SKM-1 (cell line): ENCODE measurements around the gene MITF.
"Not testable (repeated sequence)": the region's sequence is repeated elsewhere in the genome, so short reads cannot be mapped to it uniquely, and the experiment has no call there.

Experiments used
- DNase-seq: peaks from one replicate; lab custom pipeline; 2025; ENCODE audit not compliant: unreplicated experiment; lab: John Stamatoyannopoulos, UW

The MITF gene

DNA sequence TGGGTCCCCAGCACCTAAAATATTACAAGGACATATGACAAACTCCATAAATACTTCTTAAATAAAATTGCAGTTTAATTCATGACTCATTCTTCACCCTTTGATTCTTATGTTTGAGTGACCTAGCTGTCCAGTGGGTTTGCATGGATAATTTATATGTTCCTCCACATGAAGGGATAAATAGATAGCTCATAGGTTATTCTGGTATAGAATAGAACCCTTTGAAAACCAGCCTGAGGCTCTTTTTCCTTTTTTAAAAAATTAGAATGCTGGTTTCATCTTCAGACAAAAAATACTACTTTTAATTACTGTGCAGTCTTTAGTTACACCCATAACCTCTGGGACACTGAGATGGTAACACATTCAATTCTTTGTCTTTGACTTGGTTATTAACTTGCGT lies 163.1 kb downstream of the MITF start:
- DNase-seq = no peak

DNA sequence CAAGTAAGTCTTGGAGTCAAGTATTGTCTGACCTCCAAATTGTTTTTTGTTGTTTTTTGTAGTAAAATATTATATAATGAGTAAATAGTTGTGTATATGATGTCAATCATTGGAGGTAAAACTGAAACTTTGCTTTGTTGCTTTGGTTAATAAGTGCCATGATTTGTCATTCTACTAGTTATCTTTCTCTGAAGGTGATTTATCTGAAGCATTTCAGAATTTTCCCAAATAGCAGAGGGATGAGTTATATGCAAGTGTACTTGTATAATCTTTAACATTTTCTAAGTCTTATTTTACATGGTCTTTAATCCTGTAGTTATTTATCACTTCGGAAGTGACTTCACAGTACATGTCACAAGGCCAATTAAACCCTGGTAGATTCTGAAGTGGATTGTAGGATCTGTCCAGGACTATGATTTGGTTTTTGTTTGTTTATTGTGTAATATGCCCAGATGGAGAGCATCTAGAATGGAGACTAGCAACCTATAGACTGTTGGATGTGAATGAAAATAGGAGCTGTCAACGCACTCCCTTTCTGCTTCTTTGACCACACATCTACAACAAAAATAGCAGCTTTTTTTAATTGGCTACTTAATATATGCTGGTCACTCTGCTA lies 167.2 kb downstream of the MITF start:
- no peak for DNase-seq

- no peak for DNase-seq
Observed at GRCh38 chr3:69907554-69907953, 168.3 kb downstream of the MITF start.

DNA sequence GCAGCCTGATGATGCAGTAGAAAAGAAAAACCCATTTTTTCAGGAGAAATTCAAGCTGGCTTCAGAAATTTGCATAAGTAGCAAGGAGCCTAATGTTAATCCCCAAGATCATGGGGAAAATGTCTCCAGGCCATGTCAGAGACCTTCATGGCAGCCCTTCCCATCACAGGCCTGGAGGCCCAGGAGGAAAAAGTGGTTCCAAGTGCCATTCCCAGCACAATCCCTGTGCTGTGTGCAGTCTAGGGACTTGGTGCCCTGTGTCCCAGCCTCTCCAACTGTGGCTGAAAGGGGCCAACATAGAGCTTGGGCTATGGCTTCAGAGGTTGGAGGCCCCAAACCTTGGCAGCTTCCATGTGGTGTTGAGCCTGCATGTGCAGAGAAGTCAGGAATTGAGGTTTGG lies 170.6 kb downstream of the MITF start:
- not testable (repeated sequence) for DNase-seq

- no peak for DNase-seq
Observed at GRCh38 chr3:69913422-69913821, 174.2 kb downstream of the MITF start.

GRCh38 chr3:69914395-69914794 lies 175.1 kb downstream of the MITF start:
- DNase-seq = no peak

DNA sequence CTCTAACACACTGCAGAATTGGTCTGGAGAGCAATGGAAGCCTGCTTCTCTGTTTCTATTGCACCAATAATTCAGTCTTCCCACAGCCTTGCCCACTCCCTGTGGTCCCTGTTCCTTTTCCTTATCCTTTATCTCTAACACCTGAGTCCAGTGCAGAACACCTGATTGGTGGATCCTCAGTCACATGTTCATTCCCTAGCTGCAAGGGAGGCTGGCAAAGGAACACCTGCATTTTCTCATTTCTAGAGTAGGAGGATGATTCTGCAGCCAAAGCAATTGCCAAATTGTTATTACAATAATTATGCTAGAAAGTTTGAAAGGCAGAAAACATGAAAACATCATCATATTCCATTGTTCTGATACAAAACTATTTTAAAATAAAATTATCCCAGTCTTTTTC lies 176.5 kb downstream of the MITF start:
- DNase-seq = no peak

DNA sequence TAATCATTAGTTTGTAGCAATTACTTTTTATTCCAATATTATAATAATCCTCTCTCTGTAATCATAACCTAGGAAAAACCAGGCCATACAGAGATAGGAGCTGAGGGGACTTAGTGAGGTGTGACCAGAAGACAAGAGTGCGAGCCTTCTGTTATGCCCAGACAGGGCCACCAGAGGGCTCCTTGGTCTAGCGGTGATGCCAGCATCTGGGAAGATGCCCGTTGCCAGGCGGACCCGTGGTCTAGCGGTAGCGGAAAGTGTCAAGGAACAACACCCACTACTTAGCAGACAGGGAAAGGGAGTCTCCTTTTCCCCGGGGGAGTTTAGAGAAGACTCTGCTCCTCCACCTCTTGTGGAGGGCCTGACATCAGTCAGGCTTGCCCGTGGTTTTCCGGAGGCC lies 180.7 kb downstream of the MITF start:
- not testable (repeated sequence) for DNase-seq

DNA sequence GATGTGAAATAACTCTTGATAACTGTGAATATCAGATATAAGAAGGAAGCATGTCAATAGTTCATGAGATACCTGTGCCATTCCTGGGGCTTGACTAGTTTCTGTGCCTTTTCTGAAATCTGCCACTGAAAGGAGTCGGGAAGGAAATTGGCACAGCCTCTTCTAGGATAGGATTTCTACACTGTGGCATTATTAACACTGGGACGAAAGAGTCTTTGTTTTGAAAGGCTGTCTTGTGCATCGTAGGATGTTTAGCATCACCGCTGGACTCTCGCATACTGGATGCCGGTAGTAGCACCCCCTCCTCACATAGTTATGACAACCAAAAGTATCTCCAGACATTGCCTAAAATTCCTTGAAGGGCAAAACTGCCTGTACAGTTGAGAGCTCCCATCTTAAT lies 182.4 kb downstream of the MITF start:
- no peak for DNase-seq

DNA sequence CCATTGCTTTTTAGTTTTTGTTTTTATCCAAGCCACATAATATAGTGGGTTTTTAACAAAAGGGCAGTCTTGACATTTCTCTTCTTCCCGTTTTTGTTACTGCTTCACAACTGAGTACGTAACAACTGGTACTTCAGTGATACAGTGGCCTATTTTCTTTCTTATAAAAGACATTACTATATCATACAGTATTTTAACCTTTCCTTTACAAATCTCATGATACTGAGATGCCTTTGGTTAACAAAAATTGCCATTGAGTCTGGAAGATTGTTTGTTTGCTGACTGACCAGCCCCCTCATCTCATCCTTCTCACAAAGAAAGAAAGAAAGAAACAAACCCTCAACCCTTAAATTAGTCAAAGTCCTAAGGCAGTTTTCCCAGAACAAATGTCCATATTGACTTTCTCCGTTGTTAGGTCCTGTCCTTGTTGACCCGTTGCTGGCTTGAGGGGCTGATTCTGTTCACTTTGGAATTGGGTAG lies 183.3 kb downstream of the MITF start:
- no peak for DNase-seq

DNA sequence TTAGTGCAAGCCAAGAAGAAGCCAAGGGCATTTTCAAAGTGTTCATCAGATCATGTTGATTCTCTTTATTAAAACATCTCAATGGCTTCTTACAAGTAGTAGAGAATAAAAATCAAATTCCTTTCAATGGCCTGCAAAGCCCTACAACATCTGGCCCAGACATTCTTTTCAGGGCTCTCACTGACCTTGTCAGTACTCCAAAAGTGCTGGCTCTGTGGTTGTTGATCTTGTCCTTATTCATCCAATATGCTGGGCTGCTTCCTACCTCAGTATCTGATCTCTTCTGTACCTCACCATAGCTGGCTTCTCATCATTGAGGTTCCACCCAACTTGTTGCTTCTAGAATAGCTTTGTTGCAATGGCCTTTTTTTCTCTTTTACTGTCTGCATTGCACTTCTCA lies 186.2 kb downstream of the MITF start:
- DNase-seq = no peak

DNA sequence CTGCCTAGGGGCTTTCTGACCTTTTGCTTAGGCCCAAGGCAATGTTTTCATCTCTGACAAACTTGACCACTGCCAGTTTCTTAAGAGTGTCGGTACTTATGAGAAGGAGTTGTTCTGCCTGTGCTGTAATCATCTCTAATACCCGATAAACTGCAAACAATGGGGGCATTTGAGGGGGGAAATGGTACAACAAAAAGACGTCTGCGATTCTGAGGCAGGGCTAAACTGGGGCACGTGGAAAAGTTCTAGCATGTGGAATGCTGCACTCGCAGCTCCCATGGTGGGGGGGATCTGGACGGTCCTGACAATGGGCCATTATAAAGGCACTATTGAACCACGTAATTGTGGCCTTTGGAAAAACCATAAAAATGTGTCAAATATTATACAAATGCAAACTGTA lies 187.1 kb downstream of the MITF start:
- DNase-seq = no peak

GRCh38 chr3:69927571-69927970 lies 188.3 kb downstream of the MITF start:
- DNase-seq = no peak

DNA sequence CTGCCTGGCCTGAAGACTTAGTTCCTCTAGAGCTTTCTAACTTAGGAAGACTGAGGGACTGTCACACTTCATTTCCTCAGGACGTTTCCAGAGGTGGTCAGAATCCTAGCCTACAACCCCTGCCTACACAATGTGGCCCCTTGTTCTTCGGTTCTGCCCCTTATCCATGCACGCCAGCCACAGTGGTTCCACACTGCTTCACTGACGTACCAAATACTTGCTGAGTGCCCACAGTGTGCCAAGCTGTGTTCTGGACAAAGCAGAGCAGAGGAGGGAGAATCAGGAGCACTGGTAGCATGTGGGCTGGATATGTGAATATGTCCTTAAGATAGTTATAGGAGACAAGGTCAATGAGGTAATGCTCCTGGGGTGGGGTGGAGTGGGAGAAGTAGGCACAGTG lies 189.8 kb downstream of the MITF start:
- DNase-seq = no peak

DNA sequence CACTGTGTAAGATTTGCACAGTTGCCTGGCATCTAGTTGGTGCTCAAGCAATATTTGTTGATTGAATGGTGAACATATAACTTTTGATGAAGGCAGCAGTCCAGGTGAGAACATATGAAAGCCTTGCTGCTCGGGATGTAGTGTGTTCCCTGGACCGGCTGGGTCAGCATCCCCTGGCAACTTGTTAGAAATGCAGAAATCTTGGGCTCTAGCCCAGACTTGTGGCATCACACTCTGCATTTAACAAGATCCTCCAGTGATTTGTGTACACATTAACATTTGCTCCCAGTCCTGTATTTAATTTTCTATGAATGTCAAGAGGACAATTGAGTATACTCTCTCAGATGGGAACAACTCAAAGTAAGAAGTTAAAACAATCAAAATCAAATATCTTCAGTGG lies 191.3 kb downstream of the MITF start:
- DNase-seq = no peak

GRCh38 chr3:69932087-69932486 lies 192.8 kb downstream of the MITF start:
- no peak for DNase-seq

DNA sequence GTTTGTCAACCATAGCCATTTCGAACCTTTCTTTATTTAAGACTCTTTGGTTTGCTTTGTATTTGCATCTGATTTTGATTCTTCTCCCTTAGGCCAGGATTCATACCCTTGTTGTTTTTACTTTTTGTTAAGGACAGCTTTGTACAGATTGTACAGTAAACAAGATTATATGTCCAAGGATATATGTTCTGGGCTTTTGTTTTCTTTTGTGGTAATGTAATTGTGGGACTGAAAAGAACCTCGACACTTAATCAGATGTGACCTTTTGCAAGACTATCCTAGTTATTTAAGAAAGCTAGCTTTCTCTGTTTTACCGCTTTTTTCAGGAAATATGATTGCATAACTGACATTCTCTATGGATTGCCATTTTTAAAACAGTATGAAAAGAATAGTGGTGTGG lies 193.2 kb downstream of the MITF start:
- DNase-seq = no peak

GRCh38 chr3:69934398-69934797 lies 195.1 kb downstream of the MITF start:
- DNase-seq = no peak

- no peak for DNase-seq
Observed at GRCh38 chr3:69936266-69936665, 197.0 kb downstream of the MITF start.

GRCh38 chr3:69938061-69938460 lies 198.8 kb downstream of the MITF start:
- DNase-seq = no peak

- no peak for DNase-seq
Observed at GRCh38 chr3:69938931-69939330, 199.7 kb downstream of the MITF start.

- no peak for DNase-seq
Observed at GRCh38 chr3:69941037-69941436, 201.8 kb downstream of the MITF start.

GRCh38 chr3:69941439-69942176 lies 202.3 kb downstream of the MITF start:
- DNase-seq = no peak
